Lower lobe of right lung (tissue), 2 donors: Measurements from ENCODE around the gene CCKAR. TPM values are rescaled to one million over a fixed set of nuclear protein-coding genes. Genes with fewer than 3 reads are reported as not detected.

Source experiments
- ATAC-seq, 2 donors: fragments of 200-7000 bp; cut with Tn5 transposase; one replicate each; pipeline ENCODE4 v1.9.1; 2020 to 2022; ENCODE audit warnings: mild to moderate bottlenecking in 2 of 2, moderate library complexity in 2 of 2
- DNase-seq: peaks from one replicate; pipeline ENCODE4 v3.0.0-alpha.2; 2020
- H3K27ac ChIP-seq: fragments of 200-600 bp; one replicate; pipeline ENCODE4 v1.8.0; 2022
- H3K27me3 ChIP-seq: fragments of 200-600 bp; one replicate; pipeline ENCODE4 v1.8.0; 2022; ENCODE audit warnings: low read depth
- H3K36me3 ChIP-seq: fragments of 200-600 bp; one replicate; pipeline ENCODE4 v1.8.0; 2022; ENCODE audit warnings: mild to moderate bottlenecking
- H3K4me1 ChIP-seq: fragments of 200-600 bp; one replicate; pipeline ENCODE4 v1.8.0; 2022
- H3K4me3 ChIP-seq: fragments of 200-600 bp; one replicate; pipeline ENCODE4 v1.8.0; 2022; ENCODE audit warnings: mild to moderate bottlenecking
- H3K9me3 ChIP-seq: fragments of 200-600 bp; one replicate; pipeline ENCODE4 v1.8.0; 2022
- intact Hi-C: fragments of 100-400 bp; cut with DNase I; formaldehyde crosslinking; loops from one replicate; pipeline ENCODE4 v1.11.0; 2022
- total RNA-seq: library from RNA; stranded (reverse); fragmentation: NEBNext Ultra II Directional; extraction: Animal tissue kit (Norgen Biotek cat#: 25700); gene quantifications from one replicate; pipeline ENCODE4 v1.2.1, GENCODE V29; 2021
- TF ChIP-seq, protein P1 (sequence below): fragments of 200-600 bp; IDR thresholded peaks from one replicate; pipeline ENCODE4 v1.8.0; 2022; ENCODE audit warnings: antibody characterized with exemption, mild to moderate bottlenecking
- donor health status: DM: no; HTN: yes; CAD: no; lungs with severe emphysema.

Gene CCKAR
- total RNA-seq, 1 donor from 2014 or later, result not detected

DNA sequence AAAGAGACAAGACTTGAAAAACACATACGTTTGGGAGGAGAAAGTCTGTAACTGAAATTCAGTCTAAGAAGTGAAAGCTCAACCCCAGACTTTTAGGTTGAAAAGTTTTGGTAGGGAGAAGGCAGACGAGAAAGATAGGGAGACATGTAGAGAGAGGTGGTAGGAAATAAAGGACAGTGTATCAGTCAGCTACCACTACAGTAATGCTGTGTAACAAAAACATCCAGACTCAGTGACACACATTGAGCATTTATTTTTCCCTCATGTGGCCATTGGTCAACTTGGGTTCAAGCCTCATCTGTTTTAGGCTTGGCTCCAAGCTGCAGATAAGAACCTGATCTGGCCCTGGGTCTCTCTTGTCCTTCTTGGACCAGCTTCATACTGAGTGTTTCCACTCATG, 26.9 kb downstream of the CCKAR start:
- ATAC-seq (no peak), DNase-seq (no peak)
- Histone ChIP-seq H3K36me3 (no peaks in the 10 kb centered on the region), H3K9me3 (no peaks in the 10 kb centered on the region), H3K4me3 (no peak overlapping the region), H3K4me1 (peaks cover 3% of the 10 kb centered on the region), H3K27ac (no peak overlapping the region), H3K27me3 (no peaks in the 10 kb centered on the region)
- intact Hi-C loops, result no loop called here
- TF ChIP-seq, protein P1, sequence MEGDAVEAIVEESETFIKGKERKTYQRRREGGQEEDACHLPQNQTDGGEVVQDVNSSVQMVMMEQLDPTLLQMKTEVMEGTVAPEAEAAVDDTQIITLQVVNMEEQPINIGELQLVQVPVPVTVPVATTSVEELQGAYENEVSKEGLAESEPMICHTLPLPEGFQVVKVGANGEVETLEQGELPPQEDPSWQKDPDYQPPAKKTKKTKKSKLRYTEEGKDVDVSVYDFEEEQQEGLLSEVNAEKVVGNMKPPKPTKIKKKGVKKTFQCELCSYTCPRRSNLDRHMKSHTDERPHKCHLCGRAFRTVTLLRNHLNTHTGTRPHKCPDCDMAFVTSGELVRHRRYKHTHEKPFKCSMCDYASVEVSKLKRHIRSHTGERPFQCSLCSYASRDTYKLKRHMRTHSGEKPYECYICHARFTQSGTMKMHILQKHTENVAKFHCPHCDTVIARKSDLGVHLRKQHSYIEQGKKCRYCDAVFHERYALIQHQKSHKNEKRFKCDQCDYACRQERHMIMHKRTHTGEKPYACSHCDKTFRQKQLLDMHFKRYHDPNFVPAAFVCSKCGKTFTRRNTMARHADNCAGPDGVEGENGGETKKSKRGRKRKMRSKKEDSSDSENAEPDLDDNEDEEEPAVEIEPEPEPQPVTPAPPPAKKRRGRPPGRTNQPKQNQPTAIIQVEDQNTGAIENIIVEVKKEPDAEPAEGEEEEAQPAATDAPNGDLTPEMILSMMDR, result no peak

DNA sequence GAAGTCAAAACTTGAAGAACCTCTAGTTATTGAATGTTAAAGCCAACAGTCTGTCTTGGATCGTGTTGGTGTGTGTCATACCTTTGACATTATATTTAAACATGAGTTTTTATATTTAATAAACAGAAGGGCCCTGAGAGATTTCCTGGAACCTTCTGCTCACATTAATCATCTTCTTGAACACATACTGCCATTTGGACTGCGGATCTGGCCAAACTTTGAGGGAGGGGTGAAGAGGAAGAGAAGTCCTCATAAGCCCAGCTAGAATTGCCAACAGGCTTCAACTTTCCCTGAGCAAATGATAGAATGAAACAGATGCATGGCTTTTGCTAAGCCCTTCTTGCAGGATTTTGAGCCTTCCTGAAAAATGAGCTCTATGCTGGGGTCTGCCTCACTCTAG, 27.4 kb downstream of the CCKAR start:
- H3K4me3 ChIP-seq, result no peak overlapping the region
- H3K4me1 ChIP-seq, result peaks cover 3% of the 10 kb centered on the region
- H3K9me3 ChIP-seq, result no peaks in the 10 kb centered on the region
- TF ChIP-seq, protein P1, result no peak
- intact Hi-C loops, result no loop called here
- no peaks in the 10 kb centered on the region for H3K27me3 ChIP-seq
- DNase-seq (no peak), ATAC-seq (no peak)
- no peaks in the 10 kb centered on the region for H3K36me3 ChIP-seq
- H3K27ac ChIP-seq, result no peak overlapping the region

DNA sequence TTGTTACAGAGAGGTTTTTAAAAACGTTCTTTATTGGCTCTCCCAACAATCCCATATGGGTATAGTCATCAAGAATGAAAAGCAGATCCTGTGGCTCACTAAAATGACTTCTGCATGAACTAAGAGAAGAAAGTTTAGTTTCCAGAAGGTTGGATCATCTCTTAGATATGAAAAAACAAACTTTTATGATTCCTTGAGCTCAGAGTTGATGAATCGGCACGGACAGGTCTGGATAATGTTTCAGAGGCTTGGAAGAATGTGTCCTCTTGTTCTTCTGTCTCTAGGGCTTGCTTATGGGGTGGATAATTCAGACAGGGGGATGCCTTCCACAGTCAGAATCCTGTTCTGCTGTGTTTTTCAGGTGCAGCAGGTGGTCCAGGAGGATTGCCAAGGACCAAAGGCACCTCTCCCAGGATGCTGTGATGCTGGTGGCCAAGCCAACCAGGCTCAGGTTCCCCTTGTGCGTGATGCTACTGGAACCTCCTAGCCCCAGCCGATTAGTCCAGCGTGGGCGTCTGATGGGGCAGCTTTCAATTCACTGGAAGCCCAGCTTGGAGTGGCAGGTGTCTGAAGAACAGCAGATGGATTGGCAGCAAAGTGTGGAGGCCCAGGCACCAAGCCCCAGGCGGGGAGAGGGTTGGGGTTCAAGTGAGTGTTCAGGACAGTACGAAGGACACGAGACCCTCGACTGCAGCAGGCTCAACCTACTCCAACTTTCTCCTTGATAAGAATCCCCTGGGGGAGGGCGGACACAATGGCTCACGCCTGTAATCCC, 30.3 kb downstream of the CCKAR start:
- TF ChIP-seq, protein P1, result no peak
- ATAC-seq (no peak), DNase-seq (no peak)
- no peak overlapping the region for H3K4me3 ChIP-seq
- intact Hi-C loops, result no loop called here
- H3K36me3 ChIP-seq, result no peaks in the 10 kb centered on the region
- H3K4me1 ChIP-seq, result peaks cover 3% of the 10 kb centered on the region
- no peaks in the 10 kb centered on the region for H3K9me3 ChIP-seq
- H3K27ac ChIP-seq, result no peak overlapping the region
- H3K27me3 ChIP-seq, result no peaks in the 10 kb centered on the region

DNA sequence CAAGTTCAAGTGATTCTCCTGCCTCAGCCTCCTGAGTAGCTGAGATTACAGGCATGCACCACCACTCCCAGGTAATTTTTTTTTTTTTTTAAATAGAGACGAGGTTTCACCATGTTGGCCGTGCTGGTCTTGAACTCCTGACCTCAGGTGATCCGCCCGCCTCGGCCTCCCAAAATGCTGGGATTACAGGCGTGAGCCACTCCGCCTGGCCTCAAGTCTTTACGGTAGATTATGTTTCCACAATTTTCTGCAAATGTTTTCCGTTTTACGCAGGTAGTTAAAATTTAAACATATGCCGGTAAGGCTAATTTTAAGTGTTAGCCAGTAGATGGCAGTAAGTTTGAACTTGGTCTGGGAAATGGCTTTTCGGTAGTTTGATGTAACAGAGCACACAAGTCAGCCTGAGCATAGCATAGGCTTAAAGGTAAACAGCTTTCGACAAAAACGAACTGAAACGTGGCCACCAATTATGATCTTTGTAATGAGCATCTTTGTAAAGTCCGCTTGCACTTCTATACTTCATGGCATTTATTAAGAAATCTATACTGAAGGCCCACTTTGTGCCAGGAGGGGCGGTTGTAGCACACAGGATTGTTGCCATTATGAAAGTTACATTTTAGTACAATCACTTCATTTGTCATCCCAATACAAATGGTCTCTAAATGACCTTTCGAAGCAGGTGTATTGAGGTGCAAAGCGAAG, 31.1 kb downstream of the CCKAR start:
- peaks cover 3% of the 10 kb centered on the region for H3K4me1 ChIP-seq
- H3K27ac ChIP-seq, result no peak overlapping the region
- no peaks in the 10 kb centered on the region for H3K27me3 ChIP-seq
- no peaks in the 10 kb centered on the region for H3K9me3 ChIP-seq
- peak overlapping the region; percentile 8 for H3K4me3 ChIP-seq
- TF ChIP-seq, protein P1, result peak; percentile 60
- peak; percentile 54 to 77 for ATAC-seq
- intact Hi-C loops, result no loop called here
- H3K36me3 ChIP-seq, result no peaks in the 10 kb centered on the region
- no peak for DNase-seq

DNA sequence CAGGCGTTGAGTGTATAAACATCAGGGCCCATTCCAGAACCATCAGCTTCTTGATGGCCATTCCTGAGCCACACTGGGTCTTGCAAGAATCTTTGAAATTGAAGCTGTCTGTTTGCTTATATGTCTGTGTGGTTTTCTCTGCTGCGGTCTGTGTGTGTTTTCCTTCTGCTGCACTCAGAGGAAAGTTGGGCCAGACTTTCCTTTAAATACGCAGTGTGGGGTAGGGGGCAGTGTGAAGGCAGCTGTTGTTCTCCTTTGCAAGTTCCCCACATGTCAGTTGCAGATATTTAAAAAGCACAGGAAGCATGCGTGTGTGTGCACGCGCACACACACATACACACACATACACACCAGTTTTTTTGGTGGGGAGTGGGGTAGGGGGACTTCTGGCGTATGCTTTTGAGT, 32.1 kb downstream of the CCKAR start:
- Histone ChIP-seq H3K4me1 (peaks cover 3% of the 10 kb centered on the region), H3K27ac (no peak overlapping the region), H3K4me3 (no peak overlapping the region), H3K9me3 (no peaks in the 10 kb centered on the region), H3K27me3 (no peaks in the 10 kb centered on the region), H3K36me3 (no peaks in the 10 kb centered on the region)
- ATAC-seq (no peak), DNase-seq (no peak)
- TF ChIP-seq, protein P1, result no peak
- intact Hi-C loops, result no loop called here
